Measurements from ENCODE around the gene TRAPPC10.

TRAPPC10 gene

DNA sequence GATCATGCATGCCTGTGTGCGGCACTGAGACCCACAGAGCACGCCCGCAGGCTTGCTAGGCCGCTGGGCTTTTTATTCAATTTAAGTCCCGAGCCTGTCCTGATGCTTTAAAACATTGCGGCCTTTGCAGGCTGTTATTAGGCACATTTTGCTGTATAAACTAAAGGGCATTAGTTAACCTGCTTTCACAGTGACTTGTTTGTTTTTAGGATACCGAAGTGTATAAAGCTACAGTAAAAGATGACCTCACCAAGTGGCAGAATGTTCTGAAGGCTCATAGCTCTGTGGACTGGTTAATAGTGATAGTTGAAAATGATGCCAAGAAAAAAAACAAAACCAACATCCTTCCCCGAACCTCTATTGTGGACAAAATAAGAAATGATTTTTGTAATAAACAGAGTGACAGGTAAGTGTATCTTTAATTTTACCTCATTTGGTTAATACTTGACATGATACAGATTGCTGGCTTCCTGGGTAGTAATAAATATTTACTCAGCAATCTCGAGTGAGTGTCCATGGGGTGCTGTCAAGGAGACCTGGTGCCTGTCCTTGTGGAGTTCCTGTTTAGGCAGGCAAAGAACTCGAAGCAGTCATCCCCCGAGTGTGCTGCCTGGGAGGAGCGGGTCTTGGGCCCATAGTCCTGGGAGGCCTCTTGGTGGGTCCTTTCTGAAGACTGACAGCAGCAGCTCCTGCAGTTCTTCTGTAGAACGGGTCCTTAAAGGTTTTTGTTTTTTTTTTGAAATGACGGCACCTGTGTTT lies 40.1 kb downstream of the TRAPPC10 start:
- no peak for TF ChIP-seq GATA3 (IDR thresholded peaks at IDR 0.05; ENCODE audit: low read depth, low read length)
- no peak for TF ChIP-seq GATA2 (IDR thresholded peaks at IDR 0.05; ENCODE audit: low read depth, low read length)

DNA sequence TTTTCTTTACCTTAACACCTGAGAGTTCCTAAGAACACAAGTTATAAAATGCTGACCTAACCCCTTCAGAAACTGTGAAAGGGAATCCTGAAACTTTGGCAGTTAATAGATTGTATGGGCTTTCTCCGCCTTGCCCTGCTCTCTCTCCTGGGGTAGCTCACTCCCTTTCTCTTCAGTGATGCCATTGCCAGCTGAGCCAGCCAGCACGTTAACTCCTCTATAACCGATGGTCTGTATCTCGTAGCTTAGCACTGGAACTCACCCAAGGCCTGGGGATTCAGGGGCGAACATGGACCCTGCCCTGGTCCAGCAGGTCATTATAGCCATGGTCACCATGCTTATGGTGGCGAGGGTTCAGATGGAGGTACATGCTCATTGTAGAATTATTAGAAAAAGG lies 40.7 kb downstream of the TRAPPC10 start:
- TF ChIP-seq GATA2 (IDR thresholded peaks at IDR 0.05; ENCODE audit: low read depth, low read length), result no peak
- TF ChIP-seq GATA3 (IDR thresholded peaks at IDR 0.05; ENCODE audit: low read depth, low read length), result no peak

DNA sequence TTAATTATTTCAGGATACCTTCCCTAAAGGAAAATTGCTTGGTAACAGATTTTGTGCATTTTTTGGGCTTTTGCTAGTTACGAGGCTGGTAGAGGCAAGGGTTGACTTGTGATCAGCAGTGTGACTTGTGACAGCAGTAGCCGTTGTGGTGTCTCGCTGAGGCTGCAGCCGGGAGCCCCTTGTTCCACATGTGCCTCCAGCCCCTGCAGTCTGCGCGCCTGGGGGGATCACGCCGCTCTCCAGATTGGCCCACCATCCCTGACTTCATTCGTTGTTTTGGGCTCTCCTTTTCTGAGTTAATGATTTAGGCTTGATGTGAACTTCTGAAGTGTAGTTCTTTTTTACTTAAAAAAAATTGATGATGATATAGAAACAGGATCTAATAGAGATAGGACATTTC lies 41.5 kb downstream of the TRAPPC10 start:
- TF ChIP-seq GATA2 (IDR thresholded peaks at IDR 0.05; ENCODE audit: low read depth, low read length) (no peak), GATA3 (IDR thresholded peaks at IDR 0.05; ENCODE audit: low read depth, low read length) (no peak)

DNA sequence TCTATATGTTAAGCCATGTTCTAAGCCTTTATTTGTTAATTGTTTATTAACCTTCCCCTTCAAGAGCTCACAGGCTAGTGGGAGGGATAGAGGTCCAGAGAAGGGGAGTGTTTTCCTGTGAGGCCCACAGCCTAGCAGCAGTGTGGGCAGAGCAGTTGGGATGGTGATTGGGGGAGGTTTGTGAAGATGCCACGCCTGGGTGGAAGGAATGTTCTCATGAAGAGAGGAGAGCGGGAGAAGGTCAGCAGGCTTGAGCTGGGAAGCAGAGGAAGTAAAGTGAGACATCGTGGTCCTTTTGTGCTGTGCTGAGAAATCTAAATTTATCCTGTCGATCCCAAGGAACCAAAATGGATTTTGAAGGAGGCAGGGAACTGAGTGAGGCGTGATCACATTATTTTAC lies 42.6 kb downstream of the TRAPPC10 start:
- no peak for TF ChIP-seq GATA3 (IDR thresholded peaks at IDR 0.05; ENCODE audit: low read depth, low read length)
- TF ChIP-seq GATA2 (IDR thresholded peaks at IDR 0.05; ENCODE audit: low read depth, low read length), result no peak

DNA sequence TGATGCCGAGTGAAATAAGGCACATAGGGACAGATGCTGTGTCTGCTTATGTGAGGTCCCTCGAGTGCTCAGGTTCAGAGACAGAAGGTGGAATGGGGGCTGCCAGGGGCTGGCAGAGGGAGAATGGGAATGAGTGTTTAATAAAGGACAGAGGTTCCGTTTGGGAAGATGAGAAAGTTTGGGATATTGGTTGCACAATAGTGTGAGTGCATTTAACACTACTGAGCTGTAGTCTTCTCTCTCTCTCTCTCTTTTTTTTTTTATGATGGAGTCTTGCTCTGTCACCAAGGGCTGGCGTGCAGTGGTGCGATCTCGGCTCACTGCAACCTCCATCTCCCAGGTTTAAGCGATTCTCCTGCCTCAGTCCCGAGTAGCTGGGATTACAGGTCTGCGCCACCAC lies 44.9 kb downstream of the TRAPPC10 start:
- TF ChIP-seq GATA3 (IDR thresholded peaks at IDR 0.05; ENCODE audit: low read depth, low read length) (no peak), GATA2 (IDR thresholded peaks at IDR 0.05; ENCODE audit: low read depth, low read length) (no peak)

DNA sequence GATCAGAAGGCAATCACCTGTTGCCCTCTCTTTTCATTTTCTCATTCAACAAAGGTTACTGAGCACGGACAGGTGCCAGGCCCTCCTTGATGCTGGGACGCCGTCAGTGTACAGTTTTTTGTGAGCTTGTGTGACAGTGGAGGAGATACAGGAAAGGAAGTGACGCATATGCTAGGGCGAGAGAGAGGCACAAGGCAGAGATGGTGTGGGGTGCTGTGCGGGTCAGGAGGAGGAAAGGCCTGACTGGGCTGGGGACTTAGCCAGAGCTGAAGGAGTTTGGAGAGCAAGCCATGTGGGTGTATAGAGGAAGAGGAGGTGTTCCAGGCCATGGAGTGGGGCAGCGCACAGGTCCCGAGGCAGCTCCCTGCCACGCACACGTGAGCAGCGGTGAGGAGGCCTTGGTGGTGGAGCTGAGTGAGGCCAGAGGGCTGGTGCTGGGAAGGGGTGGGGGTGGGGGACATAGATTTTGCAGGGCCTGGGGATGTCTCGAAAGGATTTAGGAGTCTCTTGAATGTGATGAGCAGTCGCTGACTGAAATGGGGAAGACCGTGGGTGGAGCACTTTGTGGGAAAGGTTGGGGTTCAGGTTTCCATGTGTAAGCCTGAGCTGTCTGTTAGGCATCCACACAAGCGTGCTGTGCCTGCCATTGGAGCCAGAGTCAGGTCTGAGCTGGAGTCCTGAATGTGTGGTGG lies 46.0 kb downstream of the TRAPPC10 start:
- TF ChIP-seq GATA2 (IDR thresholded peaks at IDR 0.05; ENCODE audit: low read depth, low read length) (no peak), GATA3 (IDR thresholded peaks at IDR 0.05; ENCODE audit: low read depth, low read length) (no peak)

DNA sequence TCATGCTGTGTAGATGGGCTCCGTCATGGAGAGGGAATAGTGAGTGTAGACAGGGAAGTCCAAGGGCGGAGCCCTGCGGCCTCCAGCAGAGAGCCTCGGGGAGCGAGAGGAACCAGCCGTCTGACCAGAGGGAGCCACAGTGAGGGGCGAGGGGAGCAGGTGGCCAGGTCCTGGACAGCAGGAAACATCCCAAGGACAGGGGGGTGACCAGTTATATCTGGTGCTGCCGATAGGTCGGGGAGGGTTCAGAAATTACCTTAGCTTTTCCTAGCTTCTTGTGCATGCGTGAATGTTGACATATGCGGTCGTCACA lies 46.5 kb downstream of the TRAPPC10 start:
- TF ChIP-seq GATA2 (IDR thresholded peaks at IDR 0.05; ENCODE audit: low read depth, low read length), result no peak
- no peak for TF ChIP-seq GATA3 (IDR thresholded peaks at IDR 0.05; ENCODE audit: low read depth, low read length)

DNA sequence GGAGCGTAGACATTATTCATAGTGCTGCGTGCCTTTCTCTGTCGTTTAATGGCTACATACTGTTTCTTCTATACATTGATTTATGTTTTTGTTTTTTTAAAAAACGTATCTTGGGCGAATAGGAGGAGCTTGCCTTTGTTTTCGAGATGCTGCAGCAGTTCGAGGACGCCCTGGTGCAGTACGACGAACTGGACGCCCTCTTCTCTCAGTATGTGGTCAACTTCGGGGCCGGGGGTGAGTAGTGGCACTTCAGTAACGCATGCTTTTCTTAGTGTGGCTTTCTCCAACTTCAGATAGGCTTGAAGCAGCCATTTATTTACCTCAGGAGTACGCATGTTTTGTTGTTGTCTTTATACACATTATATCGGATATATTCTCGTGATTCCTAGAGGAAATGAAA lies 46.9 kb downstream of the TRAPPC10 start:
- TF ChIP-seq GATA3 (IDR thresholded peaks at IDR 0.05; ENCODE audit: low read depth, low read length) (no peak), GATA2 (IDR thresholded peaks at IDR 0.05; ENCODE audit: low read depth, low read length) (no peak)

DNA sequence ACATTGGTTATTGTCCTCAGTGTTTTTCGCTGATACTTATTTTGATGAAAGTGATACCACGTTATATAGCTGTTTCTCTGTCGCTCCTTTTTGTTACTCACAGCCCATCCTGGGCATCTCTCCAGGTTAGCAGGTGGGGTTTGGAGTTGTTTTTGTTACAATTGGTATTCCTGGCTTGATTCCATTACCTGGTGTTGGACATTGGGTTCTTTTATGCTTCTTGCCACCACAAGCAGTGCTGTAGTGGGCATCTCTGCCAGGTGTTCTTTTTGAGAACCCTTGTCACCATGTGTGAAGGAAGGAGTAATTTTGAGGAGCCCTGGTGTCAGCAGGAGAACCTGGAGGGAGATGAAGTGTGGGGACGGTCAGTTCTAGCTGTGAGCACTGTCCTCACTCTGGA lies 47.6 kb downstream of the TRAPPC10 start:
- no peak for TF ChIP-seq GATA2 (IDR thresholded peaks at IDR 0.05; ENCODE audit: low read depth, low read length)
- no peak for TF ChIP-seq GATA3 (IDR thresholded peaks at IDR 0.05; ENCODE audit: low read depth, low read length)

DNA sequence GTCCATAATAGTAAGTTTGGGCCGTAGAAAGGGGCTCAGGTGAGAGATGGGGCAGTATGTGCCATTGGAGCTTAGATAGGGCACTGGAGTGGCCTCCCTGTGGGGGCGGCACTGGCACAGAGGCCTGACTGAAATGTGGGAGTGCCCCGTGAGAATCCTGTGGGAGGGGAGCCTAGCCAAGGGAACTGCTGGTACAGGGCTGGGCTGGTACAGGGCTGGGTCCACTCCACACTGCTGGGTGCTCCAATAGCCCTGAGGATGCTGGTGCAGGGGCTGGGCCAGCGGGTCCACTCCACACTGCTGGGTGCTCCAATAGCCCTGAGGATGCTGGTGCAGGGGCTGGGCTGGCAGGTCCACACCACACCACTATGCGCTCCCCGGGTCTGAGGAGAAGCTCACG lies 50.3 kb downstream of the TRAPPC10 start:
- TF ChIP-seq GATA2 (IDR thresholded peaks at IDR 0.05; ENCODE audit: low read depth, low read length) (no peak), GATA3 (IDR thresholded peaks at IDR 0.05; ENCODE audit: low read depth, low read length) (no peak)

DNA sequence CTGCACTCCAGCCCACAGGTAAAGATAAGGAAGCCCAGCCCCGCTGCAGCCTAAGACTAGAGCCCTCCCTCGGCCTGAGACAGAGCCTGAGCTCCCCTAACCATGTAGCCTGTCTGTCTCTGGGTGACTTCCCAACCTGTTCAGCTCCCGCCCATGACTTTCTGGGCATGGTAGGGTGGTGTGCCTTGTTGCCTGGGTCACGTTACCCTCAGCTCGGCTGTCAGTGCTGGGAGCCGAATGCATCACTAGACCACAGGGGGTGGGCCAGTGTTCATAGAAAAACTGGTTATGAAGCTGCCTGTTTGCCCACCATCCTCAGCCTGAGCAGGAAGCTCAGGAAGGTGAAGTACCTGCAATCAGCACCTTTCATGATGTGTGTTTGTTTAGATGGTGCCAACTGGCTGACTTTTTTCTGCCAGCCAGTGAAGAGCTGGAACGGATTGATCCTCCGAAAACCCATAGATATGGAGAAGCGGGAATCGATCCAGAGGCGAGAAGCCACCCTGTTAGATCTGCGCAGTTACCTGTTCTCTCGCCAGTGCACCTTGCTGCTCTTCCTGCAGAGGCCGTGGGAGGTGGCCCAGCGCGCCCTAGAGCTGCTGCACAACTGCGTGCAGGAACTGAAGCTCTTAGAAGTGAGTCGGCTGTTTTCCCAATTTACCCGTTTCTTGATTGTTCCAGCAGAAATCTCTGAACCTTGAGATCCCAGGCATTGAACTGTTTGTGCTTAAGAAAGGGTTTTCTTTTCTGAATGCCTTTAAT lies 51.2 kb downstream of the TRAPPC10 start:
- TF ChIP-seq GATA2 (IDR thresholded peaks at IDR 0.05; ENCODE audit: low read depth, low read length) (no peak), GATA3 (IDR thresholded peaks at IDR 0.05; ENCODE audit: low read depth, low read length) (no peak)

DNA sequence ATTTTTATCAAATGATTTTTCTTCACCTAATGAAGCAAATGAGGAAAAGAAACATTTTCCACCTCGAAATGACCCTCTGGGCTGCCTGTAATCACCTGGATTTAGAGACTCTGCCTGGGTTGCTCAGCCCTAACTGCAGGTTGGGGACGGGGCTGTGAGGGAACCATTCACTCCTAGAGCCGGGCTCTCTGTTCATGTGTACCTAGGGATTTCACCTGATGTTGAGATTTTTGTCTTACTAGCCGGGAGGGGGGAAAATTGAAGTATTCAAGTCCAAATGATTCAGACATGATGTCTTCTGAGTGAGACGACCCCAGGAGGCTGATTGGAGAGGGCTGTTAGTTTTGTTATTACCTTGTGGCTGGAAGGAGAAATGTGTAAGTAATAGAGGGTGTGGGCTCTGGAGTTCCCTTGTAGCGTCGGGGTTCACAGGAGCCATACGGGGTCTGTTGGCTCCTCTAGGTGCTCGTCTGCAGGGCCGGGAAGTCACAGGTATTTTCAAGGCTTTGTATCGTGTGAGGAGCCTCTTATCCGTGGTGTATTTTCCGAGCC lies 52.8 kb downstream of the TRAPPC10 start:
- TF ChIP-seq GATA2 (IDR thresholded peaks at IDR 0.05; ENCODE audit: low read depth, low read length), result no peak
- TF ChIP-seq GATA3 (IDR thresholded peaks at IDR 0.05; ENCODE audit: low read depth, low read length), result no peak

DNA sequence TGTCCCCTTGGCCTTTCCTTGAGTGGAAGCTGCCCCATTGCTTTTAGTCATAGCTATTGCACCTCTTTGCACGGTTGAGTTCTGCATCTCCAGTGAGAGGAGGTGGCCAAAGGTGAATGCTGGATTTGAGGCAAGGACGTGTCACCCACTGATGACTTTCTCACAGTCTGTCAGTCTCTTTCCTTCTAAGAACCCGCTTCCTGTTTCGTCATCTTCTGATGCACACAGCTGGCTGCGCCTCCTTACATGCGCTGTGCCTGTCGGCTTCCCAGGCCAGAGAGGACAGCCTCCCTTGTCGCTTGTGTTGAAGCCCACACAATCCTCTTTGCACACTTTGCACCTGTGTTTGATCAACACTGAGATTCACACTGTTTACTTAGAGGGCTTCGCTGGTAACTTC lies 53.3 kb downstream of the TRAPPC10 start:
- TF ChIP-seq GATA2 (IDR thresholded peaks at IDR 0.05; ENCODE audit: low read depth, low read length), result no peak
- TF ChIP-seq GATA3 (IDR thresholded peaks at IDR 0.05; ENCODE audit: low read depth, low read length), result no peak

DNA sequence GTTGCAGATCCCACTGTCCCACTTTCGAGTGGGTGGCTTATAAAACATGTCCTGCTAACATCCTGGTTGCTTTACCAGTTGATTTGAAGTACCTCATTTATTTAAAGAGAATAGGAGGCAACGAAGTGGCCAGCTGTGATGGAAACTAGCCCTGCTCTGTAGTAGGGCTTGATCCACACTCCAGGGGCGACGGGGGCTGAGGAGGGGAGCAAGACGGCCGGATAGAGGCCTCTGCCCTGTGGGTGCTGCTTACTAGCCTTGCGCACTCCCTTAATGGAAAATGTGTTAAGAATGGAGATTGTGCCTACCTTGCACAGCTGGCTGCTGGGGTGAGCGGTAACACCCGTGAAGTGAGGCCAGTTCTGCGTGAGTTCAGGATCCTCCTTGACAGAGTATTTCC lies 54.0 kb downstream of the TRAPPC10 start:
- TF ChIP-seq GATA2 (IDR thresholded peaks at IDR 0.05; ENCODE audit: low read depth, low read length) (no peak), GATA3 (IDR thresholded peaks at IDR 0.05; ENCODE audit: low read depth, low read length) (no peak)
